Mesenteric fat pad (tissue), 1 donor: ENCODE results near the gene CDKL1. TPM values are rescaled to one million over a fixed set of nuclear protein-coding genes. Genes with fewer than 3 reads are reported as not detected.

Experiments used
- DNase-seq: peaks from one replicate; pipeline ENCODE4 v3.0.0-alpha.2; 2020; ENCODE audit warnings: low spot score
- long read RNA-seq: library from polyadenylated mRNA; unstranded; transcript quantifications from one replicate; pipeline ENCODE4 v2.0.0, GENCODE V29; 2020
- total RNA-seq: library from RNA; stranded (reverse); fragmentation: NEBNext Ultra II Directional; extraction: Animal tissue kit (Norgen Biotek cat#: 25700); gene quantifications from one replicate; pipeline ENCODE4 v1.2.1, GENCODE V29; 2021
- donor health status: DM: yes; HTN: yes; CAD: no.

CDKL1 gene
- 26.2 TPM for total RNA-seq
- long read RNA-seq, partial matches to known transcripts = 3 of 39 reads
- long read RNA-seq, other reads (novel, unspliced or antisense) = 33 of 39 reads

DNA sequence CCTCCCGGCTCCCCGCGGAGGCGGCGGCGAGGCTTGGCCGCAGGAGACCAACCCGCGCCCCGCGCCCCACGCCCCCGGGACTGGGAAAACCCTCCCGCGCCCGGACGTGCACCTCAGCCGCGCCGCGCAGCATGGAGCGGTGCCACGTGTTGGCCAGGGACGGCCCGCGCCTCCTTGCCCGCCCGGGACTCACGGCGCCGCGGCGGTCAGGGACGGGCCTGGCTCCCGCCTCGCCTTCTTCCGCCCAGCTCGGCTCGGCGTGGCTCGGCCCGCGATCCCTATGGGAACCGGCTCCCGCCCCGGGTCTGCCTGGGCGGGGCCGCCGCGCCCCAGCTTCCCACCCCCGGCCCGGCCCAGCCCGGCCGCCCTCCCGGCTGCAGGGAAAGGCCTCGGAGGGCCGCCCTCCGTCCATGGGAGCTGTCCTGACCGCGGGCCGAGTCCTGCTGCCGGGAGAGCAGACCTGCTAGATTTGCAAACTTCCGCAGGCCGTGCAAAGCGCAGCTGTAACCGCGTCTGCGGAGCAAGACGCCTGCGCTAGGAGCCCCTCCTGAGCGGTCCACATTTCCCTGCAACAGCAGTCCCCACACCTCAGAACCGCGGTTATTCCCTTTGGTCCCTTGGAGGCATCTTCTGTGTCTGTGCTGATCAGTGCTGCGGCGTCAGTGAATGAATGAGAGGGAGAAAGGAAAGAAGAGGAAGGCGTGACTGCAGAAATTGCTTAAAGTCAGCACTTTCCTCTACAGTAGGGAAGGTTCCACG is at the start of gene CDKL1:
Gene CDKL1 (minus strand): TSS at position 251 of the 759 bp plus-strand sequence. CDS start 1,013 bp downstream, outside the sequence.
- DNase-seq = peak; percentile 91

GRCh38 chr14:50434528-50434927 is 37.8 kb upstream of the CDKL1 start:
- DNase-seq = no peak

DNA sequence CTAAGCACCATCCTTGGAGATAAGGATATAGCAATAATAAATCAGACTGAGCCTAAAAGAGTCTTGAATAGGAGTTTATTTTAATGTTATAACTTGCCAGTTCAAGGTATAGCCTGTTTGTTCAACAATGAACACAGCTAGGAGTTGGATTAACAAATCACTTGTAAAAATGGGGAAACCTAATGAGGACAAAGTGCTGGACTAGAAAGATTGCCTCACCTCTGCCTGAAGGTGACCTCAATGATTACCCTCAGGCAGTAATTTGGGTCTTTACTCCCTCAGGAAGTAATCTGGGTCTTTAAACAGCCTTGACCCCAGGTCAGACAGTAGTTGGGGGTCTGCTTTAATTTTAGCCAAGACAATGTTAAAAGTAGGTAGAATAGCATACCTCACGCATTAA is 35.5 kb upstream of the CDKL1 start:
- DNase-seq = no peak

GRCh38 chr14:50425816-50426215 is 29.1 kb upstream of the CDKL1 start:
- DNase-seq = no peak

- no peak for DNase-seq
Observed at GRCh38 chr14:50425105-50425504, 28.4 kb upstream of the CDKL1 start.

GRCh38 chr14:50423529-50423928 is 26.8 kb upstream of the CDKL1 start:
- no peak for DNase-seq

GRCh38 chr14:50421499-50421898 is 24.8 kb upstream of the CDKL1 start:
- DNase-seq = no peak

- DNase-seq = no peak
Observed at GRCh38 chr14:50417853-50418252, 21.2 kb upstream of the CDKL1 start.

DNA sequence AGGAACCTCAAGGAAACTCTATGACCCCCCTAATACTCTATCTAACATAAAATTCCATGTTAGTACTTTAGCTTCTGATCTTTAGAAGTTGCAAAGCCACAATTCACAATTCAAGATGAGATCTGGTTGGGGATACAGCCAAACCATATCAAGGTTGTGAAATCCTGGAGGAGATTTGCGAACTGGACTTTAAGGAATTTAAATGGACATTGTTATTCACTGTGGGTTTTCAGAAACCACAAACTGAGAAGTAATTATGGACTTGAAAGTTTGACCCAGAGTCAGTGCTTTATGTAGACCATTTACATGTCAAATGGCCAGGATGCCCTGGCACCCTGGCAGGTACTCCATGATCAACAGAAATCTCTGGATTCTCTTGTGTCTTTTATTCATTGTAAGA is 14.2 kb upstream of the CDKL1 start:
- no peak for DNase-seq

GRCh38 chr14:50410071-50410470 is 13.4 kb upstream of the CDKL1 start:
- DNase-seq = no peak

GRCh38 chr14:50407111-50407812 is 10.6 kb upstream of the CDKL1 start:
- DNase-seq = no peak

- no peak for DNase-seq
Observed at GRCh38 chr14:50403419-50403818, 6.7 kb upstream of the CDKL1 start.

DNA sequence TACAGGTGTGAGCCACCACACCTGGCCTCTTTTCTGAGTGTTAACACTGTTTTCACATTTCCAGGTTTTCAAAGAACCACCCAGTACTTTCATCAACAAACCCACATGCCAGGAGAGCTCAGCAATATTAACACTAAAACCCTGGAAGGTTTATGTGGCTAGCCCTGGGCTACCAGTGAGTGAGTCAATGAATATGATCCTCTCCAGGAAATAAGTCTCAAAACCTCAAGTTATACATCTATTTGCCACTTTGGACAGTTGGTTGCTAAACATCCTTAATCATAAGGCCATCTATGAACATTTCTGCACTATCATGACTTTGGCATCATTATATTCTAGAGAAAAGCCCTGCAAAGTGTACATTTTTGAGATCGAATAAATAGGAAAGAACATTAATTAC is 6.3 kb upstream of the CDKL1 start:
- no peak for DNase-seq

DNA sequence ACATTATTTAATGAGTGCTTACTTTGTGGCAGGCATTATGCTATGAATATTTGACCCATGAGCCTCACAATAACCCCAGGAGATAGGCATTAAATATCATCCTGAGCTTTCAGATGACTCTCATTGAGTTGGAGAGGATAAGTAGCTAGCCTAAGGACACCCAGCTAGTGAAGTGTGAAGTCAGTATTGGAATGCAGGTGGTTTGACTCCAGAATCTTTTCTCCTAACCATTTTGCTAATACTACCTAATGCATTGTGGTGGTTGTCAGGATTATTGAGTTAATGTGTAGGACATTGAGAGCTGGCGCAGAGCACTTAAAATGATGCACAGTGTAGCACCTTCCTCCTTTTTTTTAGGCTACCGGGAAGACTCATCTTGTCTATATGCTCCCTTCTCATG is 3.8 kb upstream of the CDKL1 start:
- no peak for DNase-seq

DNA sequence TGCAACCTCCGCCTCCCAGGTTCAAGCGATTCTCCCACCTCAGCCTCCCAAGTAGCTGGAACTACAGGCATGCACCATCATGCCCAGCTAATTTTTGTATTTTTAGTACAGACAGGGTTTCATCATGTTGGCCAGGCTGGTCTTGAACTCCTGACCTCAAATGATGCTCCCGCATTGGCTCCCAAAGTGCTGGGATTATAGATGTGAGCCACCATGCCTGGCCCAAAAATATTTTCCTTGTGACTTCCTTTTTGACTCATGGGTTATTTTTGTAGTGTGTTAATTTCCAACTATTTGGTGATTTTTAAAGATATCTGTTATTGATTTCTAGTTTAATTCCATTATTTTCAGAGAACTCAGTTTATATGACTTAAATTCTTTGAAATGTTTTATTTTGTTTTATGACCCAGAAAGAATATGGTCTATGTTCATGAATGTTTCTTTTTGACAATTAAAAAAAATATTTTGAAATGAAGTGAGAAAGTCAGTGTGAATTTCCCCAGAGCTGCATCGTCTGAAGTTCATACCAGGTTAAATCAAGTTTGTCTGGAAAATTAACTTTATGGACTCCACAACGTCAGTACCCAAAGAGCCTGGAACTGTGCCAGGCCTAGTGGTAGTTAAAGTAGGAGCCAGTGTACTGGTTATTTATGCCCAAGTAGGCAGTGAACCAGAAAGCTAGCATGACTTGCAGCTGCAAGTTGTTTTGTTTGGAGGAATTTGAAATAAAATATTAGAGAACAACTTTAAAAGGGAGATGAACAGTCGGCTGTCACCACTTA is 2.8 kb upstream of the CDKL1 start:
- DNase-seq = no peak

- DNase-seq = no peak
Observed at GRCh38 chr14:50398189-50398580, 1.5 kb upstream of the CDKL1 start.

DNA sequence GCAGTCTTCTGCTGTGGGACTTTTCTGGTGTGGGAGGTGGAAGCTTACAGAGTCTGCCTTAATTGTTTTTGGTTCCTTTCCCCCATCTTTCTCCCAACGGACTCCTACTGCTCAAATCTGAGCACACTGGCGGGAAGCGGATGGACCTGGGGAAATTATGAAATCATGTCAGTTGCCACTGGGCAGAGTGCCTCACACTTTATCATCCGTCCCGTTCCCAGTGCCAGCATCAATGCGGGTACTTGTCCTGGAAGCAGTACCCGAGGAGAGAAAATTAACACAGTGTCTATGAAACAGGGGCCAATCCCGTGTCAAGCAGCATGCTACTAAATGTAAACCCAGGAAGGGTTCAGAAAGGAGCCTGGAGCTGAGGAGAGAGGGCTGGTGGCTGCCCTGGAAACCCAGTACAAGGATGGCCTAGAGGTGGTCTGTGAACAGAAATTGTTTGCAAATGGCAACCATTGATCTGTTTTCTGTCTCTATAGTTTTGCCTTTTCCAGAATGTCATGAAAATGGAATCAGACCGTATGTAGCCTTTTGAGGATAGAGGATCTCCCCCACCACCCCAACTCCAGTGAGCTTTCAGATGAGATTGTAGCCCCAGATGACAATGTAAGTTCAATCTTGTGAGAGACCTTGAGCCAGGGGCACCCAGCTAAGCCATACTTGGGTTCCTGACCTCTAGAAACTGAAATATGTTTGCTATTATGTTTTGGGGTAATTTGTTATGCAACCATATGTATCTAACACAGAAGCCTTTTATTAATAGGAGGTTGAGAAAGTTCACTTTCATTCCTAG is 908 bp upstream of the CDKL1 start:
- no peak for DNase-seq

GRCh38 chr14:50395448-50395847 is 1.2 kb downstream of the CDKL1 start:
- no peak for DNase-seq

DNA sequence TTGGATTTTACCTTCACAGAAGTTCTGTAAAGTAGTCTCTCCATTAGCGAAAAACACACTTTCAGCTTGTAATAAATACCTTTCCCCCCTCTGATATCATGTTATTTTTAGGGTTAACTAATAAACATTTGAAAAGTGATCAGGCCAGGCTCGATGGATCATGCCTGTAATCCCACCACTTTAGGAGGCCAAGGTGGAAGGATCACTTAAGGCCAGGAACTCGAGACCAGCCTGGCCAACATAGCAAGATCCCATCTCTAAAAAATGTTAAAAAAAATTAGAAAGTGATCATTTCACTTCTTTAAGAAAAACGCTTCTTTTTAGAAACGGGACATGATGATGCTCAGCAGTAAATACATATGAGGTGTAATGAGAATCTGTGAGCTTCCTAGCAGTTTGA is 2.0 kb downstream of the CDKL1 start:
- no peak for DNase-seq

- no peak for DNase-seq
Observed at GRCh38 chr14:50389668-50390441, 6.8 kb downstream of the CDKL1 start.
